Measurements from ENCODE around the gene PRKN. TPM values are rescaled to one million over a fixed set of nuclear protein-coding genes. Genes with fewer than 3 reads are reported as not detected.

PRKN gene
- total RNA-seq, 2 donors from 2014 or later, result 6.7 to 8.2 TPM

DNA sequence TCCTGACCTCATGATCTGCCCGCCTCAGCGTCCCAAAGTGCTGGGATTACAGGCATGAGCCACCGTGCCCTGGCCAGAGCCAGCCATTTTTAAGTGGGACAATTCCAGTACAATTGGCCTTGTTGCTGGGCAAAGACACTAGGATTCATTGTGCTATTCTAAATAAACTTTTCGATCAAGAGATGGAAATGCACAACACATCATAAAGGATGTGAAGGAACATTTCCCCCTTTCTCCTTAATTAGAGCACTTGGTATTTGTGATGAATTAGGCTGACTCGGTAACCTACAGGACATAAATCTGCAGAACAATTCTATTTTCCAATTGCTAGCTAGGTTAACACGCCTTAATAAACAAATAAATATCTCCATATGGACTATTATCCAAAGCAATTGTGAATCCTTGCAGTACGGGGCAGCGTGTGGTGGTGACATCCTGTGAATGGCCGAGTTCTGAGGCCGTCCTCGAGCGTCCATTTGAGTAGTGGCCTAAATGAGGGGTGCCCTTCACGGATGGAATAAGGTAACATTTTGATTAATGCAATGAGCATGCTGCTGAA is 1047.5 kb downstream of the PRKN start:
- intact Hi-C loops (cut with DNase I), result no loop called here
- 90 to 93% methylated on average over 13 of the region's 13 CpGs for WGBS, 2 donors
- H3K9me3 ChIP-seq, result no peaks in the 10 kb centered on the region

DNA sequence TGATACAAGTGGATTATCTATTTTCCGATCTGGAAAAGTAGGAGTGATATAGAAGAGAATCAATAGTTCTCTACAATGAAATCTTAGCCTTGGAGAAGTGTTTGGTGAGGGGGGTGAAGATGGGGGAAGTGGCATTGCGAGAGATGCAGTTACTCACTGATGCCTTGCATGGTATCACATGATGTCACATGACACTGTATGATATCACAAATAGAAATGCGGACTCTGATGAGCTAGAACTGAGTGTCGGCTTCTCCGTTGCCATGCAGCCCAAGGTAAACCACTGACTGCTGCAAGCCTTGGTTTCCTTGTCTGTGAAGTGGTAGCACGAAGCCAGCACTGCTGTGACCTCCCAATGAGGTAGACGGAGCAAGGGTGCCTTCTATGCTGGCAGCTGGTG is 1050.4 kb downstream of the PRKN start:
- Histone ChIP-seq H3K4me1 (no peaks in the 10 kb centered on the region), H3K9me3 (no peaks in the 10 kb centered on the region), H3K4me3 (no peak overlapping the region), H3K36me3 (replicated peaks in 1 of 2; ENCODE audit: insufficient read depth in 1 of 2, low read depth in 2 of 2) (no peaks in the 10 kb centered on the region), H3K27me3 (no peaks in the 10 kb centered on the region), H3K27ac (no peak overlapping the region)
- ATAC-seq, result no peak
- DNase-seq, result no peak
- WGBS, 2 donors, result 87 to 93% methylated on average over 7 of the region's 7 CpGs
- intact Hi-C loops (cut with DNase I), result no loop called here
- TF ChIP-seq POLR2A (IDR thresholded peaks at IDR 0.05), result no peak
- TF ChIP-seq, protein P1, sequence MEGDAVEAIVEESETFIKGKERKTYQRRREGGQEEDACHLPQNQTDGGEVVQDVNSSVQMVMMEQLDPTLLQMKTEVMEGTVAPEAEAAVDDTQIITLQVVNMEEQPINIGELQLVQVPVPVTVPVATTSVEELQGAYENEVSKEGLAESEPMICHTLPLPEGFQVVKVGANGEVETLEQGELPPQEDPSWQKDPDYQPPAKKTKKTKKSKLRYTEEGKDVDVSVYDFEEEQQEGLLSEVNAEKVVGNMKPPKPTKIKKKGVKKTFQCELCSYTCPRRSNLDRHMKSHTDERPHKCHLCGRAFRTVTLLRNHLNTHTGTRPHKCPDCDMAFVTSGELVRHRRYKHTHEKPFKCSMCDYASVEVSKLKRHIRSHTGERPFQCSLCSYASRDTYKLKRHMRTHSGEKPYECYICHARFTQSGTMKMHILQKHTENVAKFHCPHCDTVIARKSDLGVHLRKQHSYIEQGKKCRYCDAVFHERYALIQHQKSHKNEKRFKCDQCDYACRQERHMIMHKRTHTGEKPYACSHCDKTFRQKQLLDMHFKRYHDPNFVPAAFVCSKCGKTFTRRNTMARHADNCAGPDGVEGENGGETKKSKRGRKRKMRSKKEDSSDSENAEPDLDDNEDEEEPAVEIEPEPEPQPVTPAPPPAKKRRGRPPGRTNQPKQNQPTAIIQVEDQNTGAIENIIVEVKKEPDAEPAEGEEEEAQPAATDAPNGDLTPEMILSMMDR (IDR thresholded peaks at IDR 0.05), result no peak

More for the DNA sequence above, 1047.5 kb downstream of the PRKN start:
- no peak for TF ChIP-seq POLR2A (IDR thresholded peaks at IDR 0.05)
- TF ChIP-seq, protein P1 (IDR thresholded peaks at IDR 0.05), result no peak
- no peaks in the 10 kb centered on the region for H3K27me3 ChIP-seq
- ATAC-seq, result no peak
- no peak overlapping the region for H3K4me3 ChIP-seq
- H3K27ac ChIP-seq, result no peak overlapping the region
- H3K36me3 ChIP-seq (replicated peaks in 1 of 2; ENCODE audit: insufficient read depth in 1 of 2, low read depth in 2 of 2), result no peaks in the 10 kb centered on the region
- peaks cover 10% of the 10 kb centered on the region for H3K4me1 ChIP-seq
- no peak for DNase-seq

DNA sequence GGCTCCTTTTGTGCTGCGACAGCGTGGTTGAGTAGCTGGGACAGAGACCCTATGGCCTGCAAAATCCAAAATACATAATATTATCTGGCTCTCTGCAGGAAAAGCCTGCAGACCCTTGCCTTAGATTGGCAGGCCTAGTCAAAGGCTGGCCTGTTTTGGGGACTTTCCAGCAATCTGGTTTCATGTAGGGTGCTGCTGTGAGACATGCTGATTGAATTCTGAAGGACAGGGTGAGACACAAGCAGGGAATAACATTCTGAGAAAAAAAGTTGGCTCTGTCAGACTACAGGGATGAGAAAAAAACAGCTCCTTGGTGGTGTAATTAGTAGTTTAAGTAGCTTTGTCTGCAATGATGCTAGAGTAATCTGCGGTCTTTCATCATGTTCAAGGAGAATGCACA is 1051.0 kb downstream of the PRKN start:
- no peak overlapping the region for H3K4me3 ChIP-seq
- no peak for ATAC-seq
- WGBS, 2 donors, result 91 to 97% methylated on average over 3 of the region's 3 CpGs
- H3K9me3 ChIP-seq, result no peaks in the 10 kb centered on the region
- H3K4me1 ChIP-seq, result no peaks in the 10 kb centered on the region
- intact Hi-C loops (cut with DNase I), result no loop called here
- no peaks in the 10 kb centered on the region for H3K27me3 ChIP-seq
- H3K36me3 ChIP-seq (replicated peaks in 1 of 2; ENCODE audit: insufficient read depth in 1 of 2, low read depth in 2 of 2), result no peaks in the 10 kb centered on the region
- no peak overlapping the region for H3K27ac ChIP-seq
- no peak for DNase-seq
- TF ChIP-seq POLR2A (IDR thresholded peaks at IDR 0.05), result no peak
- TF ChIP-seq, protein P1 (IDR thresholded peaks at IDR 0.05), result no peak

DNA sequence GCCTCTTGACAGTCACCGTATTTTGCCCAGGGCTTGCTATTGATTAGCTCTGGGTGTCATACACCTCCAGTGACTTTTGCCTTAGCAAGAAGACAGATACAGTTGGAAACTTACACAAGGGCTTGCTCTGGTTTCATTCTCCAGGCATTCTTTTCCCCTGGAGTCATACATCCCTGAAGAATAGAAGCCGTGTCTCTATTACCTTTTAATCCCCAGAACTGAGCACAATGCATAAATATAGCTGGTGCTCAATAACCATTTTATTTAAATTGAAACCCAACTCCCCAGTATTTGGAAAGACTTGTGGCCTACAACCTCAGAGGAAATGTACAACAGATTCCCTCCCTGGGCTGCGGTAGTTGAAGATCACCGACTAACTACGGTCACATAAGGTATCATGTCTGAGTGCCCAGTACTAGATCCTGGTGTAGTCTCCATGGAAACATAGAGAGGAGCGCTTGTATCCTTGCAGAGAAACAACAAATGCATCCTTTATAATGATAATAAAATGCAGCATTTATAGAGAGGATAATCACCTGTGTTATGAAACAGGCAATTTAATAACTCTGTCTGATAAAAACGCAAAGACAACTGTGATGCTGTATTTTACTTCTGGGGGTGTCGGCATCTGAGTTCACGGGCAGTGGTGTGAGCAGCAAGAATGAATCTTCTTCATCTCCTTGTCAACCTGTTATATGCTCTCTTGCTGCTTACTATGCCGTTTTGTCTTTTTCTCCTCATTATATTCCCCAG is 1052.5 kb downstream of the PRKN start:
- TF ChIP-seq, protein P1 (IDR thresholded peaks at IDR 0.05), result no peak
- TF ChIP-seq POLR2A (IDR thresholded peaks at IDR 0.05), result no peak

More for the DNA sequence above, 1052.5 kb downstream of the PRKN start:
- H3K27me3 ChIP-seq, result no peaks in the 10 kb centered on the region
- no peak overlapping the region for H3K4me3 ChIP-seq
- H3K27ac ChIP-seq, result no peak overlapping the region
- intact Hi-C loops (cut with DNase I), result no loop called here
- no peak for ATAC-seq
- DNase-seq, result no peak
- H3K4me1 ChIP-seq, result no peaks in the 10 kb centered on the region
- no peaks in the 10 kb centered on the region for H3K9me3 ChIP-seq
- WGBS, 2 donors, result 92 to 93% methylated on average over 10 of the region's 10 CpGs
- H3K36me3 ChIP-seq (replicated peaks in 1 of 2; ENCODE audit: insufficient read depth in 1 of 2, low read depth in 2 of 2), result no peaks in the 10 kb centered on the region
